Transverse colon (tissue), 4 donors: ENCODE measurements around the gene CRB2. TPM values are rescaled to one million over a fixed set of nuclear protein-coding genes. Genes with fewer than 3 reads are reported as not detected.

Experiments
- DNase-seq: peaks from one replicate; pipeline ENCODE4 v3.0.0-alpha.2; 2019
- H3K27ac ChIP-seq, 4 donors: fragments of 200-600 bp; sonication (generic); 2 replicates each; pipeline ENCODE4 v1.5.1; 2016 to 2018; ENCODE audit warnings: inconsistent platforms in 4 of 4
- H3K27me3 ChIP-seq: fragments of 200-600 bp; sonication (generic); 2 replicates; pipeline ENCODE4 v1.5.1; 2017; ENCODE audit warnings: inconsistent platforms
- H3K36me3 ChIP-seq, 4 donors: fragments of 200-600 bp; sonication (generic); 2 replicates each; pipeline ENCODE4 v1.5.1; 2017 to 2019; ENCODE audit warnings: inconsistent platforms in 4 of 4
- H3K4me1 ChIP-seq, 4 donors: fragments of 200-600 bp; sonication (generic); 2 replicates each; pipeline ENCODE4 v1.5.1; 2017 to 2020; ENCODE audit warnings: inconsistent platforms in 4 of 4
- H3K4me3 ChIP-seq, 4 donors: fragments of 200-600 bp; sonication (generic); 1 replicate in 1 of 4; 2 replicates in 3 of 4; pipeline versions ENCODE4 v1.5.1 to v1.6.1; 2017 to 2019; ENCODE audit warnings: inconsistent platforms in 4 of 4
- H3K9me3 ChIP-seq, 2 donors: fragments of 200-600 bp; sonication (generic); 2 replicates each; pipeline ENCODE4 v1.5.1; 2017 to 2019; ENCODE audit warnings: inconsistent platforms in 2 of 2
- EP300 ChIP-seq: sonication (generic); formaldehyde crosslinking; IDR thresholded peaks from one replicate; pipeline ENCODE4 v1.6.1; 2017; ENCODE audit warnings: antibody characterized with exemption, low read depth
- POLR2A ChIP-seq: fragments of 450-650 bp; IDR thresholded peaks from one replicate; pipeline ENCODE4 v1.6.1; 2016; ENCODE audit warnings: antibody characterized with exemption, mild to moderate bottlenecking, moderate library complexity
- POLR2AphosphoS5 ChIP-seq, 3 donors: sonication (generic); formaldehyde crosslinking; IDR thresholded peaks; one replicate each; pipeline ENCODE4 v1.6.1; 2016; ENCODE audit warnings: antibody characterized with exemption in 3 of 3
- WGBS, 2 donors: methylation state at CpG; one replicate each; pipeline ENCODE4 v1.1.5; 2018; ENCODE audit warnings: low coverage in 1 of 2; 5-methylcytosine and 5-hydroxymethylcytosine counted together
- in situ Hi-C, 4 donors: fragments of 200-750 bp; cut with MboI; loops; one replicate each; pipeline versions ENCODE4 v1.15.0 to v1.15.1; 2017; ENCODE audit warnings: low sequenced_read_pairs in 3 of 4, low pct_ligation_motif_present in 1 of 4, low pct_unique_long_range_greater_than_20kb in 1 of 4
- intact Hi-C: fragments of 100-400 bp; cut with DNase I; formaldehyde crosslinking; loops from one replicate; pipeline ENCODE4 v1.15.1; 2023; ENCODE audit warnings: low total_unique reads
- total RNA-seq, 4 donors: library from RNA; depleted of rRNA; stranded (reverse); fragments of >200 nt; gene quantifications; one replicate each; pipeline ENCODE4 v1.1.0, GENCODE V29; 2016
- TF ChIP-seq, protein P1 (sequence below), 5 experiments: fragments of 200-600 bp in 3 of 5; fragments of 450-650 bp in 2 of 5; sonication (generic) in 3 of 5; IDR thresholded peaks; 1 replicate in 2 of 5; 2 replicates in 3 of 5; pipeline ENCODE4 v1.5.1; 2016 to 2017; ENCODE audit warnings: antibody characterized with exemption in 5 of 5, inconsistent platforms in 3 of 5, mild to moderate bottlenecking in 2 of 5, moderate library complexity in 1 of 5

CRB2 gene
- total RNA-seq, 4 donors from 2014 or later, result 0.32 to 0.82 (median 0.75) TPM; not detected in 1

DNA sequence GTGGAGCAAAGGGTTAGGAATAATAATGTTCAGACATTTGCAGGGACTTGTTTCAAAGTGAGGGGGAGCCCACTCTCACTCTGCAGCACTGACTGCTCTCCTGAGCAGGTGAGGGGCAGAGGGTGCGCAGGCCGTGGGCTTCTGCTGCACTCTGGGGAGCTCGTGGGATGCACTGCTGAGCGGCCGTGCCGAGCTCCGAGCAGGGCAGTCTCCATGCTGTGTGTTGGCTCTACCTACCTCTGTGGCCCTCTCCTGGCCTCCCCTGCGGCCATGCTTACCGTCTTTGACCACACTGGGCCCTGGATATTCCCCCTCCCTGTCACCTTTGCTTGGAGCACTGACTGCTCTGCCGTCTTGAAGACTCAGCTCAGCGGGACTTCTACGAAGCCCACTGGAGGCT, 33.7 kb downstream of the CRB2 start:
- H3K4me3 ChIP-seq, result no peak overlapping the region
- H3K9me3 ChIP-seq, result no peaks in the 10 kb centered on the region
- intact Hi-C loops, result no loop called here
- H3K36me3 ChIP-seq, result no peaks in the 10 kb centered on the region
- no peaks in the 10 kb centered on the region for H3K27me3 ChIP-seq
- in situ Hi-C loops, result loop anchor here in 1 of 4 donors (5.0 kb wide), 1 partner anchor 37 kb away; no protein-coding TSS in a partner anchor
- TF ChIP-seq, protein P1, sequence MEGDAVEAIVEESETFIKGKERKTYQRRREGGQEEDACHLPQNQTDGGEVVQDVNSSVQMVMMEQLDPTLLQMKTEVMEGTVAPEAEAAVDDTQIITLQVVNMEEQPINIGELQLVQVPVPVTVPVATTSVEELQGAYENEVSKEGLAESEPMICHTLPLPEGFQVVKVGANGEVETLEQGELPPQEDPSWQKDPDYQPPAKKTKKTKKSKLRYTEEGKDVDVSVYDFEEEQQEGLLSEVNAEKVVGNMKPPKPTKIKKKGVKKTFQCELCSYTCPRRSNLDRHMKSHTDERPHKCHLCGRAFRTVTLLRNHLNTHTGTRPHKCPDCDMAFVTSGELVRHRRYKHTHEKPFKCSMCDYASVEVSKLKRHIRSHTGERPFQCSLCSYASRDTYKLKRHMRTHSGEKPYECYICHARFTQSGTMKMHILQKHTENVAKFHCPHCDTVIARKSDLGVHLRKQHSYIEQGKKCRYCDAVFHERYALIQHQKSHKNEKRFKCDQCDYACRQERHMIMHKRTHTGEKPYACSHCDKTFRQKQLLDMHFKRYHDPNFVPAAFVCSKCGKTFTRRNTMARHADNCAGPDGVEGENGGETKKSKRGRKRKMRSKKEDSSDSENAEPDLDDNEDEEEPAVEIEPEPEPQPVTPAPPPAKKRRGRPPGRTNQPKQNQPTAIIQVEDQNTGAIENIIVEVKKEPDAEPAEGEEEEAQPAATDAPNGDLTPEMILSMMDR (IDR thresholded peaks at IDR 0.05), result no peak
- no peak for TF ChIP-seq POLR2A
- TF ChIP-seq POLR2AphosphoS5 (IDR thresholded peaks at IDR 0.05), result no peak
- no peak for TF ChIP-seq EP300
- 78% methylated on average over 8 of the region's 12 CpGs; no CpG with 5 or more reads in 1 of the 2 donors for WGBS, 2 donors
- no peaks in the 10 kb centered on the region for H3K4me1 ChIP-seq
- DNase-seq, result no peak
- H3K27ac ChIP-seq, result no peak overlapping the region

DNA sequence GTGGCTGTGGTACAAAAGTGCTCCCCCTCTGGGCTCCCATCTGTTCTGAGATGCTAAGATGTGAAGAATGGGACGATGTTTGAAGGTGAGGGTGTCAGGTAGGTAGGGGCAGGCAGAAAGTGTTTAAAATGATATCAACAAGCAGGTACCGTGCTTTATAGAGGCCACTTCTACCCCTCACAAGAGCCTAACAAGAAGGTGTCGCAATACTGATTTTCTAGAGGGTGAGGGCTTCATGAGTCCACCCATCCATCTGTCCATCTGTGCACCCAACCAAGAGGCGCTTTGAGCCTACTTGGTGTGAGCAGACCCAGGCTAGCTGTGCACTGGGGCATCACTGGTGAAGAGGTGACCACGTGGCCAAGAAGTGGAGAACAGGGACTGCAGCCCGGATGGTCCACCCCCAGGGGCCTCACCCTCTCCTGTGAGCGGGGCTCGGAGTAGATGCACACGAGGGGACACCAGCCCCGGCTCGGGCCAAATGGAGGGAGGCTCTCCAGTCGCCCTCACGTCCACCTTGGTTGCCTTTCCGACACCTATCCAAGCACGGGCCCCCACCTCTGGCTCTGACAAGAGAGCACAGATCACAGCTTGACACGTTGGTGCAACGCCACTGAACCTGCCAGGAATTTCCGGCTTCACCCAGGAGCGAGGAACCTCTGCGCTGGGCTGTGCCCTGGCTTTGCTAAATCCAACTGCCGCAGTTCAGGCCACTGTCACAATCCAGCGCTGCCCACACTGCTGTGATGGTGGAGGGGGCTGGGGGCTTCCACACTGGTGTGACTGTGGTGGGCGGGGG, 34.5 kb downstream of the CRB2 start:
- H3K27me3 ChIP-seq, result no peaks in the 10 kb centered on the region
- H3K27ac ChIP-seq, result no peak overlapping the region
- H3K4me1 ChIP-seq, result no peaks in the 10 kb centered on the region
- TF ChIP-seq POLR2AphosphoS5 (IDR thresholded peaks at IDR 0.05) (no peak), EP300 (no peak), POLR2A (no peak)
- TF ChIP-seq, protein P1 (IDR thresholded peaks at IDR 0.05), result no peak
- DNase-seq, result no peak
- no peaks in the 10 kb centered on the region for H3K9me3 ChIP-seq
- intact Hi-C loops, result no loop called here
- 92 to 100% methylated on average over 1 to 22 of the region's 23 CpGs for WGBS, 2 donors
- in situ Hi-C loops, result no loop called here
- no peak overlapping the region for H3K4me3 ChIP-seq
- H3K36me3 ChIP-seq, result no peaks in the 10 kb centered on the region

DNA sequence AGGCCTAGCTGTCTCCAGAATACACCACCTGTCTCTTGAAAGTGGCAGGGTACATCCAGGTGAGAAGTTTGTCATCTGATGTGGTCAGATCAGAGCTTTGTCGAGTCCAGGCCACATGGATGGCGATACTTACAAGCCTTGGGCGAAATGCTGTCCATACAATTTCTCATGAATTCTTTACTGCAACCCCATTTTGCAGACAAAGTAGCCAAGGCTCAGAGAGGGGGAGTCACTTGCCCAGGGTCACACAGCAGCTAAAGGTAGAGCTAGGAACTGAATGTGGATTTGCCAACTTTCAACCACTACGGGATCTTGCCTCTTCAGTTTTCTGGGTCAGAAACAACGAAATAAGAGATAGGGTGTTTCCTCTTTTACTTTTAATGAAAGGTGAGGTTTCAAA, 35.2 kb downstream of the CRB2 start:
- no peak overlapping the region for H3K27ac ChIP-seq
- H3K4me1 ChIP-seq, result no peaks in the 10 kb centered on the region
- TF ChIP-seq, protein P1 (IDR thresholded peaks at IDR 0.05), result no peak
- TF ChIP-seq EP300 (no peak), POLR2AphosphoS5 (IDR thresholded peaks at IDR 0.05) (no peak), POLR2A (no peak)
- H3K9me3 ChIP-seq, result no peaks in the 10 kb centered on the region
- no peaks in the 10 kb centered on the region for H3K27me3 ChIP-seq
- WGBS, 2 donors, result 92 to 94% methylated on average over 2 to 5 of the region's 5 CpGs
- H3K36me3 ChIP-seq, result no peaks in the 10 kb centered on the region
- no peak overlapping the region for H3K4me3 ChIP-seq
- no peak for DNase-seq
- in situ Hi-C loops, result no loop called here
- intact Hi-C loops, result no loop called here

DNA sequence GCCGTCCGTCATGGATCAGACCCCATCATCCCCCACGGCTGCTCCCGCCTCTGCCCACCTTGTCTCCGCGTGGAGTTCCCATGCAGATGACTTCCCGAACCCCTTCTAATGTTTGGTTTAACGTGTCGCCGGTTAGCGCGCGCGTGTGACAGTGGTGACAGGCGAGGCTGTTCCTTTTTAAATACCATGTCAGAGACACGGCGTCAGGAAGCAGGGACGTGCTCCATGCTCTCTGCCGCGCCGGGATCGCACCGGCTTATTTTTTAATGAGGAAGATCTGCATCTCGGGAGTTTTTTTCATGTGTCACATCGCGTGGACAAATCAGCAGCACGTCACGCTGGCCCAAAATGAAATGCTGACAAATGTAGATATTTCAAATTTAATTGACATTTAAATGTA, 35.9 kb downstream of the CRB2 start:
- 81 to 94% methylated on average over 14 to 28 of the region's 28 CpGs for WGBS, 2 donors
- Histone ChIP-seq H3K27ac (no peak overlapping the region), H3K9me3 (no peaks in the 10 kb centered on the region), H3K36me3 (no peaks in the 10 kb centered on the region), H3K27me3 (no peaks in the 10 kb centered on the region), H3K4me3 (no peak overlapping the region), H3K4me1 (no peaks in the 10 kb centered on the region)
- in situ Hi-C loops, result no loop called here
- DNase-seq, result no peak
- intact Hi-C loops, result no loop called here
- TF ChIP-seq, protein P1 (IDR thresholded peaks at IDR 0.05), result no peak
- TF ChIP-seq EP300 (no peak), POLR2A (no peak)
